ENCODE data around the gene TMEM260. TPM values are rescaled to one million over a fixed set of nuclear protein-coding genes. Genes with fewer than 3 reads are reported as not detected.

The TMEM260 gene
- total and polyA plus RNA-seq, 10 of the 15 experiments (the other 5 are each of a cell fraction or from before 2014, with no cell fraction given), result 3.2 to 13.6 (median 11.0) TPM

DNA sequence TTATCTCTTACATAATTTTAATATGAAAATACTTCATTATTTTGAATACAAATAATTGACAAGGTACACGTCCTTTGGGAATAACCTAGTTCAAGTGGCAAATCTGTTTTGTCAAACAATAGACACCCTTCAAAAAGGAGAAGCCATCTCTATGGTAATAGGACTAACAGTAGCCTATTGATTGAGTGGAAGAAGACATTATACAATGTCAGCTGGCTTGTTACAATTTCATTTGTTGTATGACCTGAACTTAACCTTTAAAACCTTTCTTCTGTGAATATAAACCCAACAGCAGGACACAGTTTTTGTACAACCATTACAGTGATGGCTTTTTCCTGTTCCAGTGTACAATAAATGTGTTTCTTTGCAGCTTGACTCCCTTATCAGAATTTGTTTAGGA lies 8.1 kb downstream of the TMEM260 start:
- ChIA-PET RAD21 (ENCODE audit: unreplicated experiment) (no interaction called here), CTCF (interaction anchor here (0.7 to 2.2 kb wide), 2 partner anchors 10 to 13 kb away, joined by 4 to 11 read pairs; no protein-coding TSS in a partner anchor), SMC1A (ENCODE audit: uncharacterized antibody, unreplicated experiment) (interaction anchor here (1.9 kb wide), 1 partner anchor 11 kb away, joined by 5 read pairs; no protein-coding TSS in a partner anchor), POLR2A (interaction anchor here (1.2 kb wide), 1 partner anchor 8 kb away, joined by 3 read pairs; the partner anchor contains the start of gene TMEM260)
- WGBS (ENCODE audit: insufficient coverage, insufficient replicate concordance, low lambda C conversion rate, missing lambda C conversion rate), result 90% methylated on average over 1 of the region's 1 CpG
- H3K79me2 ChIP-seq (ENCODE audit: control insufficient read depth, insufficient read depth, low read length), result peaks cover 1% of the 10 kb centered on the region
- H3K9me3 ChIP-seq (replicated peaks; ENCODE audit: control insufficient read depth, insufficient read depth, low read length), result no peaks in the 10 kb centered on the region
- ATAC-seq (no peak), FAIRE-seq (no peak), DNase-seq (ENCODE audit: low read depth, low spot score) (no peak)
- in situ Hi-C loops (cut with MboI) (no loop called here), intact Hi-C loops (cut with micrococcal nuclease; ENCODE audit: unreplicated experiment) (no loop called here)
- no peak overlapping the region for H3K4me3 ChIP-seq
- H3K27me3 ChIP-seq (replicated peaks in 1 of 2; ENCODE audit: control insufficient read depth in 2 of 2, insufficient read depth in 2 of 2, low read length in 1 of 2), result no peaks in the 10 kb centered on the region
- H3K27ac ChIP-seq (ENCODE audit: control insufficient read depth, insufficient read depth), result no peak overlapping the region
- H3K36me3 ChIP-seq (ENCODE audit: control insufficient read depth in 2 of 2, insufficient read depth in 2 of 2, low read length in 1 of 2), result peaks cover 0 to 4% of the 10 kb centered on the region in 2 experiments; a peak in 1 of 4 replicates
- no peak for TF ChIP-seq BCL11A (IDR thresholded peaks at IDR 0.05; ENCODE audit: low read depth, low read length)
- TF ChIP-seq EED (IDR thresholded peaks at IDR 0.05; ENCODE audit: low read depth), result no peak
- no peak for TF ChIP-seq NR2F1 (conservative IDR thresholded peaks at IDR 0.05)
- TF ChIP-seq TARDBP (IDR thresholded peaks at IDR 0.05; ENCODE audit: borderline replicate concordance), result no peak
- no peak for TF ChIP-seq POU2F2 (IDR thresholded peaks at IDR 0.05; ENCODE audit: borderline replicate concordance, low read depth, low read length)
- TF ChIP-seq BHLHE40 (IDR thresholded peaks at IDR 0.05; ENCODE audit: borderline replicate concordance in 1 of 2, low read depth in 2 of 2, low read length in 1 of 2), result no peak
- TF ChIP-seq SP1 (IDR thresholded peaks at IDR 0.05; ENCODE audit: low read depth, low read length), result no peak
- H3K4me1 ChIP-seq (ENCODE audit: control insufficient read depth, insufficient read depth, low read length), result no peaks in the 10 kb centered on the region
- H2AFZ ChIP-seq (ENCODE audit: control insufficient read depth, low read depth, low read length), result no peak overlapping the region
- BruUV-seq (replicated peaks), result no TSS peak
- H3K9ac ChIP-seq (ENCODE audit: control insufficient read depth, insufficient read depth, low read length), result no peak overlapping the region
- H4K20me1 ChIP-seq (ENCODE audit: control insufficient read depth, insufficient read depth), result no peaks in the 10 kb centered on the region
- no peak overlapping the region for H3K4me2 ChIP-seq (ENCODE audit: control insufficient read depth, insufficient read depth)

GRCh38 chr14:56590535-56590960 lies 10.9 kb downstream of the TMEM260 start:
- H3K27ac ChIP-seq (ENCODE audit: control insufficient read depth, insufficient read depth), result no peak overlapping the region
- ChIA-PET CTCF (interaction anchor here (1.1 to 2.5 kb wide), 4 partner anchors 9 to 99 kb away, joined by 4 to 9 read pairs (median 6); partner anchors contain the start of gene TMEM260), SMC1A (ENCODE audit: uncharacterized antibody, unreplicated experiment) (interaction anchor here (0.7 to 2.2 kb wide), 2 partner anchors 9 to 15 kb away, joined by 3 to 9 read pairs; no protein-coding TSS in a partner anchor), RAD21 (ENCODE audit: unreplicated experiment) (no interaction called here), POLR2A (interaction anchor here (1.9 kb wide), 1 partner anchor 10 kb away, joined by 5 read pairs; the partner anchor contains the start of gene TMEM260)
- no peaks in the 10 kb centered on the region for H3K4me1 ChIP-seq (ENCODE audit: control insufficient read depth, insufficient read depth, low read length)
- H3K9ac ChIP-seq (ENCODE audit: control insufficient read depth, insufficient read depth, low read length), result no peak overlapping the region
- H2AFZ ChIP-seq (ENCODE audit: control insufficient read depth, low read depth, low read length), result no peak overlapping the region
- TF ChIP-seq CBX3 (IDR thresholded peaks at IDR 0.05; ENCODE audit: borderline replicate concordance, low read depth) (no peak), BCL11A (IDR thresholded peaks at IDR 0.05; ENCODE audit: low read depth, low read length) (no peak)
- in situ Hi-C loops (cut with MboI) (no loop called here), intact Hi-C loops (cut with micrococcal nuclease; ENCODE audit: unreplicated experiment) (no loop called here)
- BruUV-seq (replicated peaks), result no TSS peak
- no peak overlapping the region for H3K4me2 ChIP-seq (ENCODE audit: control insufficient read depth, insufficient read depth)
- no peaks in the 10 kb centered on the region for H3K9me3 ChIP-seq (replicated peaks; ENCODE audit: control insufficient read depth, insufficient read depth, low read length)
- no peak for DNase-seq (ENCODE audit: low read depth, low spot score)
- no peak for ATAC-seq
- no peak for FAIRE-seq
- H3K79me2 ChIP-seq (ENCODE audit: control insufficient read depth, insufficient read depth, low read length), result no peaks in the 10 kb centered on the region
- no peak overlapping the region for H3K4me3 ChIP-seq
- 96% methylated on average over 5 of the region's 5 CpGs for WGBS (ENCODE audit: insufficient coverage, insufficient replicate concordance, low lambda C conversion rate, missing lambda C conversion rate)
- H3K27me3 ChIP-seq (replicated peaks in 1 of 2; ENCODE audit: control insufficient read depth in 2 of 2, insufficient read depth in 2 of 2, low read length in 1 of 2), result no peaks in the 10 kb centered on the region
- no peaks in the 10 kb centered on the region for H4K20me1 ChIP-seq (ENCODE audit: control insufficient read depth, insufficient read depth)
- peaks cover 0 to 8% of the 10 kb centered on the region in 2 experiments; a peak in 1 of 4 replicates for H3K36me3 ChIP-seq (ENCODE audit: control insufficient read depth in 2 of 2, insufficient read depth in 2 of 2, low read length in 1 of 2)

All from GM12878 (cell line).